WI38 (cell line): ENCODE measurements around the gene SEBOX.

Source experiments
- H3K4me3 ChIP-seq: 2 replicates; pipeline ENCODE4 v1.5.1; 2011; ENCODE audit warnings: low read depth, mild to moderate bottlenecking, control low read depth, low read length
- TF ChIP-seq, protein P1 (sequence below): IDR thresholded peaks from 2 replicates; pipeline ENCODE4 v1.5.1; 2012; ENCODE audit warnings: low read depth, mild to moderate bottlenecking, control low read depth, low read length

Gene SEBOX

DNA sequence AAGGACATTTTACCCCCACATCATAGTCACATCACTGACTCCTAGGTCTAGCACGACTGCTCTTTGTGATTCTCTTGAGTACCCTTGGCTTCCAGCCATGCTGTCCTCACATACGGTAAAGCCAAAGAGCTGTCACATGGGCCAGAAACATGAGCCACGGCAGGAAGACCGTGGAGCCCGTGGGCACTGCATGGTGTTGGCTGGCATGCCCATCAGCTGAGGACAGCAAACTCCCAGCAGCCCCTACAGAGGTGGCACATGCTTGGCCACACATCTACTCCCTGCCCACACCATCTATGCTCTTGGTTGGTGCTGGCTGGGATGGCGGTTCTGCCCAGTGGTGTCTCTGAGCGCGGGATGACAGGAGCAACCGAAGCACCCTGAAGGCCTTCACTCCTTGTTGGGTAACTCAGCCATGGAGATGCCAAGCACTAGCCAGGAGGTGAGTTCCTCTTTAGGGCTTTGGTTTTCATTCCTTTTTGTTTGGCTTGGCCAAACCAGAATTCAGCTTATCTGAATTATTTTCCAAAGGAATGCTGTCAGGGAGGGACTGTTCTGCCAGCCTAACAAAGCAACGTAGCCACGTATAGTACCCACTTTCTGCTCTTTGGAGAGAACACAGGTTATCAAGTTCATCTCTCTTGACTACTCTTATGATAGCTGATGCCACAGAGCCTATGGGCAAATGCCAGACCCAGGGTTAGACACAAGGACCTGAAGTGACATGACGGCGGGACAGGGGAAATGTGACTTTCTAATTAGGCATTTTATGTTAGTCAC is 19.4 kb downstream of the SEBOX start:
- TF ChIP-seq, protein P1, sequence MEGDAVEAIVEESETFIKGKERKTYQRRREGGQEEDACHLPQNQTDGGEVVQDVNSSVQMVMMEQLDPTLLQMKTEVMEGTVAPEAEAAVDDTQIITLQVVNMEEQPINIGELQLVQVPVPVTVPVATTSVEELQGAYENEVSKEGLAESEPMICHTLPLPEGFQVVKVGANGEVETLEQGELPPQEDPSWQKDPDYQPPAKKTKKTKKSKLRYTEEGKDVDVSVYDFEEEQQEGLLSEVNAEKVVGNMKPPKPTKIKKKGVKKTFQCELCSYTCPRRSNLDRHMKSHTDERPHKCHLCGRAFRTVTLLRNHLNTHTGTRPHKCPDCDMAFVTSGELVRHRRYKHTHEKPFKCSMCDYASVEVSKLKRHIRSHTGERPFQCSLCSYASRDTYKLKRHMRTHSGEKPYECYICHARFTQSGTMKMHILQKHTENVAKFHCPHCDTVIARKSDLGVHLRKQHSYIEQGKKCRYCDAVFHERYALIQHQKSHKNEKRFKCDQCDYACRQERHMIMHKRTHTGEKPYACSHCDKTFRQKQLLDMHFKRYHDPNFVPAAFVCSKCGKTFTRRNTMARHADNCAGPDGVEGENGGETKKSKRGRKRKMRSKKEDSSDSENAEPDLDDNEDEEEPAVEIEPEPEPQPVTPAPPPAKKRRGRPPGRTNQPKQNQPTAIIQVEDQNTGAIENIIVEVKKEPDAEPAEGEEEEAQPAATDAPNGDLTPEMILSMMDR, result no peak
- H3K4me3 ChIP-seq, result no peak overlapping the region

DNA sequence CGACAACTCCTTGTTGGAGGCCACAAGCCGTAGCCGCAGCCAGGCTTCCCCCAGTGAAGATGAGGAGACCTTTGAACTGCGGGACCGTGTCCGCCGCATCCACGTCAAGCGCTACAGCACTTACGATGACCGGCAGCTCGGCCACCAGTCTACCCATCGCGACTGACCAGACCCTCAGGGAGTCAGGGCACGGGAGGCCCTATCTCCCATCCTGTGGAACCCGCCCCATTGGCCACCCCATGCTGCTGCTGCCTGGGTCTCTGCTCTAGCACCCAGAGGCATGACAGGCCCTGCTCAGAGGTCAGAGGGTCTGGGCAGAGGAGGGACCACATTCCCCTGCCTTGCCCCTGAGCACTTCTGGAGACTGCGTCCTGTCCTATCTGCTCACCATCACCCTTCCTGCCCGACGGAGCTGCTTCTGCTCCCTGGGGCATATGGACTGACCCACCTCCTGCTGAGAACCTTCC is 20.5 kb downstream of the SEBOX start:
- TF ChIP-seq, protein P1, result no peak
- H3K4me3 ChIP-seq, result no peak overlapping the region

DNA sequence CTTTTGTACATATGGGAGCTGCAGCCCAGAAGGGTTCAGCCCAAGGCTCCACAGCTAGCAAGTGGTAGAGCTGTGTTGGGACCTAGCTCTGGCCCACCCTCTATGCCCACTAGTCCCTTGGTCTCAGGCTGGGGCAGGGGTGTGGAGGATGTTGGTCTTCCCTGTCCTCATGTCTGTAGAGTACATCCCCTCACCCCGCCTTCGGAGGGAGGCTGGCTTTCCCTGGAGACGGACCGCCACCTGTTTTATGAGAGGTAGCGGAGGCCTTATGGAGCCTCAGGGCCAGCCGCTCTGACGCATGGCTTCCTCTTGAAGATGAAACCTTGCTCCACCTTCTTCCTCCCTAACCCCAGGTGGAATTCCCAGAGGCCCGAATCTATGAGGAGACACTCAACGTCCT is 21.0 kb downstream of the SEBOX start:
- TF ChIP-seq, protein P1, result no peak
- no peak overlapping the region for H3K4me3 ChIP-seq

DNA sequence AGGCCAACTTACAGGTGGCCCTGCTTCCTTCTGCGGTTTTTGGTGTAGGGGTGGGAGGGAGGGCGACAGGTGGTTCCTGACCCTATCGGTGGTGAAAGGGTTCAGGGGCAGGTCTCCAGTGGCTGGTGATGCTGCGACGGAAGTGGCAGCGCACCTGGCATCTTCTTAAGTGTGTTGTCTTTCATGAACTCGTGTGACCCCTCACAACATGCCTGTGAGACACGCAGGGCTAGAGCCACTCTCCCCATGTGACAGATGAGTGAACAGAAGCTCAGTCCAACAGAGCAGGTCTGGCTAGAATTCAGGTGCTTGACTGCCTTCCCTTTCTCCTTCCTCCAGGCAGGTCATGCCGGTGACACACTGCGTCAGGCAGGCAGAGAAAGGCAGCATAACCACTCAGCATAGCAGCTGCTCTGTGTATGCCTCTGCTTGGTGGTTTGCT is 21.5 kb downstream of the SEBOX start:
- H3K4me3 ChIP-seq, result no peak overlapping the region
- TF ChIP-seq, protein P1, result no peak

DNA sequence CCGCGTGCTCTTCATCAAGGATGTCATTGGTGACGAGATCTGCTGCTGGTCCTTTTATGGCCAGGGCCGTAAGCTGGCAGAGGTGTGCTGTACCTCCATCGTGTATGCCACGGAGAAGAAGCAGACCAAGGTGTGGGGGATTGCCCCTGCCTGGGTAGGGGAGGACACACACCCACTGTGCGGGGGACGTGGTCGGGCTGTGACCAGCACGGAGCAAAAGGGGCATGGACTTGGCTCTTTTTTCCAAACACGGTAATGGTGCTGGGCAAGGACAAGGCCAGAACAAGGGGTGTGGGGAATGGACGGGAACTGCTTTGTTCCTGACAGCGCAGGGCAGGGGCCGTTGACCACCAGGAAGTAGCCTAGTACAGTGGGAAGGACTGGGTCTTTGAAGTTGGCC is 22.7 kb downstream of the SEBOX start:
- TF ChIP-seq, protein P1, result no peak
- no peak overlapping the region for H3K4me3 ChIP-seq

DNA sequence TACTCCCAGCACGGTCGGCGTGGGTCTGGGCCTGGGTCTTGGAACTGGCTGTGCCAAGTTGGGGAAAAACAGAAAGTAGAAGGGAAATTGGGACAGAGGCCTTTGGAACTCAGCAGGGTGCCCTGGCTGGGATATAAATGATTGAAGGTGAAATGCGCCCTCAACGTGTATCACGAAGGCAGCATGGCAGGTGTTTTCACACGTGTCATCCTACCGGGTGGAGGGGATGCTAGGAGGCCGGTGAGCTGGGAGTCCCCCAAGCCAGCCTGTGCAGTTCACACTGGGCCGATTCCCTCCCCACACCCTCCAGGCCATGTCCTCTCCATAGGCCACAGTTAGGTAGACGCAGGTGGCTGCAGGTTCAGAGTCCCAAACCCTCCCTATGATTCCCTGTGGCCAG is 23.5 kb downstream of the SEBOX start:
- TF ChIP-seq, protein P1, result no peak

DNA sequence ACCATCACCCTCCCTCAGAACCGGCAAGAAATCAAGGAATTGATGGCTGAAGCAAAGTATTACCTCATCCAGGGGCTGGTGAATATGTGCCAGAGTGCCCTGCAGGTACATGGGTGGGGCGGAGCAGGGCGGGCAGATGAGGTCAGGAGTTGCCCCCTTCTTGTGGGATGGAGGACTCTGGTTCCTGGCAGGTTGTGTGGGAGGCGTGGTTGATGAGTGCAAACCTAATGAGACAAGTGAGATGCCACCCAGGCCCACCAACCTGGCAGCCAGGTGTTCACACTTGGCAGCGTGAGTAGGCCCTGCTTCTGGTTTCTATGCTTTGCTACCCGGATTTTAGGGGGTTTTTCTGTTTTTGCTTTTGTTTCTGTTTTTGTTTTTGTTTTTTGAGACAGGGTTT is 24.6 kb downstream of the SEBOX start:
- TF ChIP-seq, protein P1, result no peak
- H3K4me3 ChIP-seq, result no peak overlapping the region

More for the DNA sequence above, 23.5 kb downstream of the SEBOX start:
- no peak overlapping the region for H3K4me3 ChIP-seq
